Measurements from ENCODE around the gene EPHA8.

The EPHA8 gene

DNA sequence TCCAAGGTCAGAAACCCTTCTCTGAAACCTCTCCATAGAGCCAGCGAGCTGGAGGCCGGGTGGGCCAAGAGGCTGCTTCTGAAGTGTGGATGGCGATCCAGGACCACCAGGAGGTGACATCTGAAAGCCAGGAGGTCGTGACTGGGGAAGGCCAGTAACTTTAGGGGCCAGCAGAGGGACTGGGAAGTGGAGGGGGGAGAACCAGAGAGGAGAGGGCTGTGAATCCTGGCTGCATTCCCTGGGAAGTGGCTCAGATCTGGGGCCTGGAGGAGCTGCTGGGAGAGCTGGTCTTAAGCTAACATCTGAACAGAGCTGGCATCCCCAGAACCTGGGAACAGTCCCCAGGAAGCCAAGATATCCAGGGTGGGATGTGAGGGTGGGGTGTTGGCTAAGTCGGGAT, 11.3 kb upstream of the EPHA8 start:
- peaks cover 23% of the 10 kb centered on the region for H3K4me1 ChIP-seq (ENCODE audit: control insufficient read depth, insufficient read depth, low read length)
- no peaks in the 10 kb centered on the region for H3K36me3 ChIP-seq (ENCODE audit: control insufficient read depth, insufficient read depth, low read length)
- H3K9ac ChIP-seq (ENCODE audit: low read depth, low read length), result no peak overlapping the region
- no peaks in the 10 kb centered on the region for H3K9me3 ChIP-seq (ENCODE audit: control insufficient read depth, insufficient read depth, low read length)
- no peaks in the 10 kb centered on the region for H3K27me3 ChIP-seq (ENCODE audit: control insufficient read depth, insufficient read depth, low read length)
- H3K27ac ChIP-seq (ENCODE audit: low read depth, low read length), result no peak overlapping the region
- no peak overlapping the region for H3K4me3 ChIP-seq (ENCODE audit: low read depth, low read length)

DNA sequence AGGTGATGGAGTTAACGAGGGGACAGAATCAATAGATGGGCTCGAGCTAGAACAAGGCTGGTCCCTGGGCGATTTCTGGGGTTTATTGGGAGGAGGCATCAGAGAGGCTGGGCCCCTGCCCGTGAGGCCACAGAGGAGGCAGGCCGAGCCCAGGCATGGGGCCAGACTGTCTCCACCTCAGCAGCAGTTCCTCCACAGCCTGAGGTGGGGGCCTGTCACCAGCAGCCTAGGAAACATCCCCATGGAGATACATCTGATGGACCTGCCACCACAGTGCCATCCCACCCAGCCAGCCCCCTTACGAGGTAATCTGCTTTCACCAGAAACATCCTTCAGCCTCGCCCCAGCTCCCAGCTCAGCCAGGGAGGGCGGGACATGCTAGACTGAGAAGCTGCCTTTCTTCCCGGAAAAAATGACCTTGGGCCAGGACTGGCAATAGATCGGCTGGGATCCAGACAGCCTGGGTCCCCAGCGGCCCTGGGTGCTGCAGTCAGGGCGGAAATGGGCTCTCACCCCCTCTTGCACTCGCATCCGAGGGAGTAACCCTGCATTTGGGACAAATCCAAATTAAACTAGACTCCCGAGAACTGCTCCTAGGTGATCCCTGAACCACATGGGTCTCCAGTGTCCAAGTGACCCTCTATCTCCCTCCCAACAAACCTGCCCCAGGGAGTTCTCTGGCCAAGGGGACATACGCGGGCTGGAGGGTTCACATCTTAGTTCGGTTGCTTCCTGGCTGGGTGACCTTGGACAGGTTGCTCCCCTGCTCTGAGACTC, 10.0 kb upstream of the EPHA8 start:
- no peaks in the 10 kb centered on the region for H3K36me3 ChIP-seq (ENCODE audit: control insufficient read depth, insufficient read depth, low read length)
- H3K9me3 ChIP-seq (ENCODE audit: control insufficient read depth, insufficient read depth, low read length), result no peaks in the 10 kb centered on the region
- no peak overlapping the region for H3K4me3 ChIP-seq (ENCODE audit: low read depth, low read length)
- H3K27ac ChIP-seq (ENCODE audit: low read depth, low read length), result no peak overlapping the region
- H3K9ac ChIP-seq (ENCODE audit: low read depth, low read length), result no peak overlapping the region
- H3K27me3 ChIP-seq (ENCODE audit: control insufficient read depth, insufficient read depth, low read length), result no peaks in the 10 kb centered on the region
- peaks cover 23% of the 10 kb centered on the region for H3K4me1 ChIP-seq (ENCODE audit: control insufficient read depth, insufficient read depth, low read length)

DNA sequence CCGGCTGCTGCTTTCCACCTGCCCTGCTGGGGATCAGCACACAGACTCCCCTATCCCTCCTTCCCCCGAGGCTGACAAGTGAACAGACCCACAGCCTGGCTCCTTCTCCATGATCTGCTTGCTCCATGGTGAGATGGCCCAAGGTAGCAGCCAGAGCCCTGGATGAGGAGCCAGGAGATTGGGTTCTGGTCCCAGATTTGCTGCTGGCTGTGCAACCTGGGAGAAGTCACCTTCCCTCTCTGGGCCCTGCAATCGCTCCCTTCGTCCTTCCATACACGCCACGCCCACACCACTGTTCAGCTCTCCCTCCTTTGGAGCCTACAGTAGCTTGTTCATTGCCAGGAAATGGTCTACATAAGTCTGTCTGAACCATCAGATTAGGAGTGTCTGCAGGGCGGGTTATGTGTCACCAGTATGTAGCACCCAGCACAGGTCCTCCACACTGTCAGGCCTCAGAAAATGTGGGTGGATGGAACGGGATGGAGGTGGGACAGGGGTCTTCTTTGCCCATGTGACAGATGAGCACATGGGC, 9.2 kb upstream of the EPHA8 start:
- Histone ChIP-seq H3K4me1 (ENCODE audit: control insufficient read depth, insufficient read depth, low read length) (peaks cover 23% of the 10 kb centered on the region), H3K9ac (ENCODE audit: low read depth, low read length) (no peak overlapping the region), H3K27me3 (ENCODE audit: control insufficient read depth, insufficient read depth, low read length) (no peaks in the 10 kb centered on the region), H3K27ac (ENCODE audit: low read depth, low read length) (no peak overlapping the region), H3K36me3 (ENCODE audit: control insufficient read depth, insufficient read depth, low read length) (no peaks in the 10 kb centered on the region), H3K9me3 (ENCODE audit: control insufficient read depth, insufficient read depth, low read length) (no peaks in the 10 kb centered on the region), H3K4me3 (ENCODE audit: low read depth, low read length) (no peak overlapping the region)

DNA sequence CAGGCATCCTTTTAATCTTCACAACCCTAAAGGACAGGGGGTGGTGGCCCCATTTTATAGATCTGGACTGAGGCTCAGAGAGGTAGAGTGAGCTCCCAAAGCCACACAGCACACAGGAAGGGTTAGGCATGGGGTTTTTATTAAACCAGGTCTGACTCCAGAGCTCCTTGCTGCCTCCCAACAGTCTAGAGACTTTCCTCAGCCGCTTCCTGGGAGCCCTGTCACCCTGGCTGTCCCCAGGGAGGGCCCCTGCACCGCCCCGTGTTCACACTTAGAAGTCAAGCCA, 8.0 kb upstream of the EPHA8 start:
- H3K27ac ChIP-seq (ENCODE audit: low read depth, low read length), result no peak overlapping the region
- H3K9me3 ChIP-seq (ENCODE audit: control insufficient read depth, insufficient read depth, low read length), result no peaks in the 10 kb centered on the region
- H3K4me1 ChIP-seq (ENCODE audit: control insufficient read depth, insufficient read depth, low read length), result peaks cover 23% of the 10 kb centered on the region
- H3K36me3 ChIP-seq (ENCODE audit: control insufficient read depth, insufficient read depth, low read length), result no peaks in the 10 kb centered on the region
- H3K27me3 ChIP-seq (ENCODE audit: control insufficient read depth, insufficient read depth, low read length), result peaks cover 3% of the 10 kb centered on the region; the same call in 1 of the 2 replicates
- no peak overlapping the region for H3K4me3 ChIP-seq (ENCODE audit: low read depth, low read length)
- no peak overlapping the region for H3K9ac ChIP-seq (ENCODE audit: low read depth, low read length)

DNA sequence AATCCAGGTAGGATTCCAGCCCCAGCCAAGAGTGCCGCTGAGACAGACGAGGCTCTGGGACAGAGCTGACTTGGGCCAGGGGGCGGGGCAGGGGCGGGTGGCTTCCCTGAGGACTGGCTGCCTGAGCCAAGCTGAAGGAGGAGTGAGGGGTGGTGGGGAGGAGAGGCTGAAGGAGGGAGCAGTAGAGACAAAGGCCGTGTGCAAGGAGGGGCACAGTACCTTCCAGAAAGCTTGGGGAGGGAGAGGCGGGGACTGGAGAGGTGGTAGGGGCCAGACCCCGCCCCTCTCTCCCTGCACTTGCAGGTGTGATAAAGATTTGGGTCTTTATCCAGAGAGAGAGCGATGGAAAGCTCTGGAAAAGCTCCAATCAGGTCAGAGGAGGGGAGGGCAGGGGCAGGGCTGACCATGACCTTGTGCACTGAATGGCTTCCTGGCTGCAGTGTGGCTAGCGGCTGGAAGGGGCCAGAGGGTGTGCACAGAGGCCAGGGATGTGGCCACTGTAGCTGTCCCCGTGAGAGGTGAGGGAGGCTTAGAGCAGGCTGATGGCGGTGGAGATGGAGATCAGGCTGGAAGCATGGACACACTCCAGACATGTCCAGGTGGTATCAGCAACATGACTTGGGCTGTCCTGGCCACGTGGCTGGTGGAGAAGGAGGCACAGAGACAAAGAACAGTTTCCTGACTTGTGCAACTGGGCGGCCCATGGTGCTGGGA, 6.7 kb upstream of the EPHA8 start:
- H3K27me3 ChIP-seq (ENCODE audit: control insufficient read depth, insufficient read depth, low read length), result peaks cover 15% of the 10 kb centered on the region
- no peak overlapping the region for H3K9ac ChIP-seq (ENCODE audit: low read depth, low read length)
- no peaks in the 10 kb centered on the region for H3K9me3 ChIP-seq (ENCODE audit: control insufficient read depth, insufficient read depth, low read length)
- peaks cover 23% of the 10 kb centered on the region for H3K4me1 ChIP-seq (ENCODE audit: control insufficient read depth, insufficient read depth, low read length)
- no peak overlapping the region for H3K27ac ChIP-seq (ENCODE audit: low read depth, low read length)
- H3K4me3 ChIP-seq (ENCODE audit: low read depth, low read length), result no peak overlapping the region
- no peaks in the 10 kb centered on the region for H3K36me3 ChIP-seq (ENCODE audit: control insufficient read depth, insufficient read depth, low read length)

DNA sequence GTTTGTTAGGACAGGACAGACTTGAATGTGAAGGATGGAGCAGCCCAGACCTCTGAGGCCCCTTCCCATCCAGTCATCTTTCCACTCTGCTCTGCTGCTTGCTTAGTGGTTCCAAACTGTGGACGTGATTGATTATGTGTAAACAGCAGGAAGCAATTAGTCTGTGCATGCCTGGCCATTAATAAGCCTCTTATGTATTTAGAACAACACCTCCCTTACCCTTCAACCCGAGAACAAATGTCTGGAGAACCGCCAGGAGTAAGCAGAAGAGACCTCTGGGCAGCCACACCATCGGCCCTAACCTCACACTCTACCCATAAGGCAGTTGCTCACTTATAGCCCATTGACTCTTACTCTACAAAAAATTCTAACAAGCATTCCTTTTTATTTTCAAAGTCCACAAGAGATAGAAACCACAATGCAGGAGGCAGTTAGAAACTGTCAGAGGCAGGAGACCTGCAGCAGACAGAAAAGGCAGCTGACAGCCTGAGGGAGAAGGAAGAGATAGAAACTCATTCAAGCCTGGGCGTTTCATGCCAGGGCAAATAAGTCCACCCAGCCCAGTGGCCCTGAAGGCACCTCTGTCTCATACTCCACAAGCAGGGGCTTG, 5.8 kb upstream of the EPHA8 start:
- no peaks in the 10 kb centered on the region for H3K9me3 ChIP-seq (ENCODE audit: control insufficient read depth, insufficient read depth, low read length)
- H3K27me3 ChIP-seq (ENCODE audit: control insufficient read depth, insufficient read depth, low read length), result peaks cover 24% of the 10 kb centered on the region
- no peak overlapping the region for H3K4me3 ChIP-seq (ENCODE audit: low read depth, low read length)
- no peak overlapping the region for H3K9ac ChIP-seq (ENCODE audit: low read depth, low read length)
- no peaks in the 10 kb centered on the region for H3K36me3 ChIP-seq (ENCODE audit: control insufficient read depth, insufficient read depth, low read length)
- H3K4me1 ChIP-seq (ENCODE audit: control insufficient read depth, insufficient read depth, low read length), result peaks cover 23% of the 10 kb centered on the region
- H3K27ac ChIP-seq (ENCODE audit: low read depth, low read length), result no peak overlapping the region

DNA sequence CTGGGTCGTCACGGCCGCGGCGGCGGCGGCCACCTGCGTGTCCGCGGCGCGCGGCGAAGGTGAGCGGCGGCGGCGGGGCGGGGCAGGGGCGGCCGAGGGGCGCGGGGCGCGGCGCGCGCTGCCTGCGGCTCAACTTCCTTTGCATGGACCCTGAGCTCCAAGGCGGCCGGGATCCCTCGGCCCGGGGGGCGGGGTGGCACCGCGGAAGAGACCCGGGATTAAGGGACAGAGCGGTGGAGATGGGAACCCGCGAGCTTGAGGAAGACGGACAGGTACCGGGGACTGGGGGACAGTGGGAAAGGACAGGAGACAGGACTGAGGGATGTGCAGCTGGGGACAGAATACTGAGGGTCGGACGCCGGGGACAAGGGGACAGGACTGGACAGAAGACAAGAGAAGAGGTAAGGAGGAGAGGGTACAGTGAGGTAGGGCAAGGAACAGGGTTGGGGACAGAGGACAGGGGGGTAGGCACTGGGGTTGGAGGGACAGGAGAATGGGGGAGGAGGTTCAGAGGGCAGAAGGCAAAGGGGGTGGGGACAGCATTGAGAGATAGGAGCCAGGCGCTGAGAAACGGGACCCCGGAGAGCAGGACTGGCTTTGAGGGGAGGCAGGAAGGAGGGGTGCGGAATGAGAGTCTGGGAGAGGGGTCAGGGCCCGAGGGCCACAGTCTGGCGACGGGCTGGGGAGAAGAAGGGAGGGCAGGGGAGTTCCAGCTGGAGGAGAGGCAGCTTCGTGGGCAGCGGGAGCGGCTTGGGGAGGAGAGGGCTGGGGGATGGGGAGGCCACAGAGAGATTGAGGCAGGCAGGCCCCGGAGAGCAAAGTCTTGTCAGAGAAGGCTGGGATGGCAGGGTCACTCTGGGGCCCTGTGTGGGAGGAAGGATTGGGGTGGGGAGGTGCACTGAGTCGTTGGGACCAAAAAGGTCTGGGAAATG, 648 bp downstream of the EPHA8 start:
- no peak overlapping the region for H3K9ac ChIP-seq (ENCODE audit: low read depth, low read length)
- H3K36me3 ChIP-seq (ENCODE audit: control insufficient read depth, insufficient read depth, low read length), result no peaks in the 10 kb centered on the region
- H3K9me3 ChIP-seq (ENCODE audit: control insufficient read depth, insufficient read depth, low read length), result no peaks in the 10 kb centered on the region
- H3K4me1 ChIP-seq (ENCODE audit: control insufficient read depth, insufficient read depth, low read length), result peaks cover 5% of the 10 kb centered on the region; the same call in 1 of the 2 replicates
- peaks cover 51% of the 10 kb centered on the region for H3K27me3 ChIP-seq (ENCODE audit: control insufficient read depth, insufficient read depth, low read length)
- H3K27ac ChIP-seq (ENCODE audit: low read depth, low read length), result no peak overlapping the region
- H3K4me3 ChIP-seq (ENCODE audit: low read depth, low read length), result peak overlapping the region; percentile 65

DNA sequence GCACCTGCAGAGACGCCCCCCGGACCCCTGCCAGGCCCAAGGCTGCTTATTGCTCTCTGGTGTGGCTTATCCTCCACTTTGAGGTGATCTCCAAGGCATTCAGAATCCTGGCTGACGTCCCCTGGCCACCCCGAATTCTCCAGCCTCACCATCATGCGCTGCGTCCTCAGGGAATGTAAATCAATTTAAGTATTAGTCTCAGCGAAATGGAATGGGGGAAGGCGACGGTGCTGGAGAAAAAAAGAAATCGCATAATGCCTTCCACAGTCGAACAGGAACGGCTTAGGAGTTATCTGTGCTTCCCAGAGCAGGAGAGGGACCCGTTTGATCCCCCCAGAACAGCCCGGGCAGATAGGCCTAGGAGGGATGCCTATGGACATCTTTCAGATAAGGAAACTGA, 2.9 kb downstream of the EPHA8 start:
- H3K27ac ChIP-seq (ENCODE audit: low read depth, low read length), result no peak overlapping the region
- no peaks in the 10 kb centered on the region for H3K36me3 ChIP-seq (ENCODE audit: control insufficient read depth, insufficient read depth, low read length)
- no peak overlapping the region for H3K4me3 ChIP-seq (ENCODE audit: low read depth, low read length)
- no peak overlapping the region for H3K9ac ChIP-seq (ENCODE audit: low read depth, low read length)
- H3K9me3 ChIP-seq (ENCODE audit: control insufficient read depth, insufficient read depth, low read length), result no peaks in the 10 kb centered on the region
- H3K4me1 ChIP-seq (ENCODE audit: control insufficient read depth, insufficient read depth, low read length), result peaks cover 5% of the 10 kb centered on the region; the same call in 1 of the 2 replicates
- H3K27me3 ChIP-seq (ENCODE audit: control insufficient read depth, insufficient read depth, low read length), result peaks cover 39% of the 10 kb centered on the region

DNA sequence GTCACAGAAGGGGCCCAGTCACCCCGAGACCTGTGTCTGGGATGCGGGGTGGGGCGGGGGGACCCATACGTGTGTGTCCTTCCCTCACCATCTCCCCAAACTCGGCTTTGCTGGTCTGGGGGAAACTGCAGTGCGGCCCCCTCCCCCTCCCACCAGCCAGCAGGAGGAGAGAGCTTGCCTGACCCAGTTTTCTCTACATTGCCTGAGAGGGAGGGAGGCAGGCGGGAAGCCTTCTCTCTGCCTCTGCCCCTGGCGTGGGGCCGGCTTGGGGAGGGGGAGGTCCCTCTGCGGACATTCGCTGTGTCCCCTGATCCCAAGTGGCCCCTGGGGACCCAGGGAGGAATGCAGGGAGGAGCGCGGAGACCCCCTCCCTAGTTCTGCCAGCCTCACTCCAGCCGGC, 3.9 kb downstream of the EPHA8 start:
- H3K27me3 ChIP-seq (ENCODE audit: control insufficient read depth, insufficient read depth, low read length), result peaks cover 29% of the 10 kb centered on the region
- H3K4me3 ChIP-seq (ENCODE audit: low read depth, low read length), result no peak overlapping the region

DNA sequence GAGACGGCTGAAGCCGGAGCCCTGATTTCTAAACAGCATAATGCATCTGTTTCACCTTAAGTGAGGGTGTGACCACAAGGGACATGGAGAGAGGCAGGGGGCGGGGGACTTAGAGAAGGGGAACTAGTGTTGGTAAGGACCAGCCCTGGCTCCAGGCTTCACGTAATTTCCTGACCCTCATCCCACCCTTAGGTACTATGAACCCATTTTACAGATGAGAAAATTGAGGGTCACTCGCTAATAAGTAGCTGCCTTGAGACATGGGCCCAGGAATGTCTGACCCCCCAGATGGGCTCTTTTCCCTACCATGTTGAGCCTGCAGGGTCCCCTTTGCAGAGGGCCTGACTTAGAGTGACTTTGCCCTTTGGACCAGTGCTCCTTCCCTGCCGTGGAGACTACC, 4.7 kb downstream of the EPHA8 start:
- H3K4me1 ChIP-seq (ENCODE audit: control insufficient read depth, insufficient read depth, low read length), result peaks cover 8% of the 10 kb centered on the region; the same call in 1 of the 2 replicates
- no peak overlapping the region for H3K4me3 ChIP-seq (ENCODE audit: low read depth, low read length)
- no peak overlapping the region for H3K27ac ChIP-seq (ENCODE audit: low read depth, low read length)
- H3K36me3 ChIP-seq (ENCODE audit: control insufficient read depth, insufficient read depth, low read length), result no peaks in the 10 kb centered on the region
- H3K9ac ChIP-seq (ENCODE audit: low read depth, low read length), result no peak overlapping the region
- peaks cover 21% of the 10 kb centered on the region for H3K27me3 ChIP-seq (ENCODE audit: control insufficient read depth, insufficient read depth, low read length)
- H3K9me3 ChIP-seq (ENCODE audit: control insufficient read depth, insufficient read depth, low read length), result no peaks in the 10 kb centered on the region

More for the DNA sequence above, 3.9 kb downstream of the EPHA8 start:
- H3K9me3 ChIP-seq (ENCODE audit: control insufficient read depth, insufficient read depth, low read length), result no peaks in the 10 kb centered on the region
- no peak overlapping the region for H3K9ac ChIP-seq (ENCODE audit: low read depth, low read length)
- no peaks in the 10 kb centered on the region for H3K36me3 ChIP-seq (ENCODE audit: control insufficient read depth, insufficient read depth, low read length)
- H3K4me1 ChIP-seq (ENCODE audit: control insufficient read depth, insufficient read depth, low read length), result peaks cover 7% of the 10 kb centered on the region; the same call in 1 of the 2 replicates
- no peak overlapping the region for H3K27ac ChIP-seq (ENCODE audit: low read depth, low read length)
